PC-3 (cell line): Measurements from ENCODE around the gene ZNF729.
"Not testable (repeated sequence)": the region's sequence is repeated elsewhere in the genome, so short reads cannot be mapped to it uniquely, and the experiment has no call there.

Experiments used
- CTCF ChIP-seq: fragments of 300-600 bp; sonication (generic); conservative IDR thresholded peaks from 2 replicates; pipeline ENCODE4 v1.5.1; 2017; ENCODE audit warnings: antibody characterized with exemption, low read depth, mild to moderate bottlenecking, low read length
- EZH2 ChIP-seq: fragments of 300-600 bp; sonication (generic); IDR thresholded peaks from one replicate; pipeline ENCODE4 v1.6.1; 2017; ENCODE audit warnings: antibody characterized with exemption, mild to moderate bottlenecking, low read length; ENCODE audit not compliant: unreplicated experiment
- EZH2phosphoT487 ChIP-seq: fragments of 300-600 bp; sonication (generic); IDR thresholded peaks from 2 replicates; pipeline ENCODE4 v1.6.1; 2018; ENCODE audit warnings: mild to moderate bottlenecking, antibody characterized with exemption, low read length, borderline replicate concordance

GRCh38 chr19:22321554-22321953 lies 35.3 kb downstream of the ZNF729 start:
- not testable (repeated sequence) for TF ChIP-seq CTCF, EZH2phosphoT487, EZH2
